HEK293T (cell line): ENCODE results near the gene SELENOM.

Experiments
- CTCF ChIA-PET: fragments of 350-600 bp; formaldehyde crosslinking; extraction: SDS; loops from one replicate; lab custom pipeline; 2021; ENCODE audit warnings: antibody characterized with exemption, inconsistent platforms; lab: Yijun Ruan, JAX
- POLR2A ChIA-PET: fragments of 350-600 bp; formaldehyde crosslinking; extraction: SDS; loops from one replicate; lab custom pipeline; 2020; ENCODE audit warnings: antibody characterized with exemption, inconsistent platforms; lab: Yijun Ruan, JAX
- DNase-seq: peaks from one replicate; pipeline ENCODE4 v3.0.0; 2012; ENCODE audit warnings: mixed read lengths; ENCODE audit errors: extremely low spot score
- ARNT ChIP-seq: fragments of 450-650 bp; IDR thresholded peaks from 2 replicates; pipeline ENCODE4 v1.6.1; 2017; ENCODE audit warnings: mild to moderate bottlenecking
- BHLHE40 ChIP-seq: fragments of 450-650 bp; IDR thresholded peaks from 2 replicates; pipeline ENCODE4 v1.6.1; 2016; ENCODE audit warnings: mild to moderate bottlenecking, moderate library complexity, borderline replicate concordance
- CTBP1 ChIP-seq: fragments of 450-650 bp; IDR thresholded peaks from 2 replicates; pipeline ENCODE4 v1.6.1; 2016; ENCODE audit warnings: borderline replicate concordance
- ELF4 ChIP-seq: fragments of 450-650 bp; IDR thresholded peaks from 2 replicates; pipeline ENCODE4 v1.6.1; 2017; ENCODE audit warnings: antibody characterized with exemption
- FOXA1 ChIP-seq: fragments of 450-650 bp; IDR thresholded peaks from 2 replicates; pipeline ENCODE4 v1.6.1; 2016; ENCODE audit warnings: mild to moderate bottlenecking
- FOXK2 ChIP-seq: fragments of 450-650 bp; IDR thresholded peaks from 2 replicates; pipeline ENCODE4 v1.6.1; 2016; ENCODE audit warnings: mild to moderate bottlenecking
- FOXM1 ChIP-seq: fragments of 450-650 bp; IDR thresholded peaks from 2 replicates; pipeline ENCODE4 v1.6.1; 2017; ENCODE audit warnings: mild to moderate bottlenecking, borderline replicate concordance
- HDGF ChIP-seq: fragments of 450-650 bp; IDR thresholded peaks from 2 replicates; pipeline ENCODE4 v1.6.1; 2017; ENCODE audit warnings: antibody characterized with exemption, borderline replicate concordance
- L3MBTL2 ChIP-seq: fragments of 450-650 bp; conservative IDR thresholded peaks from 2 replicates; pipeline ENCODE4 v1.6.1; 2016; ENCODE audit warnings: mild to moderate bottlenecking
- LEF1 ChIP-seq: fragments of 450-650 bp; IDR thresholded peaks from 2 replicates; pipeline ENCODE4 v1.6.1; 2017; ENCODE audit warnings: mild to moderate bottlenecking, borderline replicate concordance
- NFRKB ChIP-seq: fragments of 450-650 bp; IDR thresholded peaks from 2 replicates; pipeline ENCODE4 v1.6.1; 2016; ENCODE audit warnings: mild to moderate bottlenecking, moderate library complexity
- PKNOX1 ChIP-seq: fragments of 450-650 bp; IDR thresholded peaks from 2 replicates; pipeline ENCODE4 v1.6.1; 2016
- SP1 ChIP-seq: fragments of 450-650 bp; IDR thresholded peaks from 2 replicates; pipeline ENCODE4 v1.6.1; 2017
- SUZ12 ChIP-seq: fragments of 450-650 bp; IDR thresholded peaks from 2 replicates; pipeline ENCODE4 v1.6.1; 2016; ENCODE audit warnings: mild to moderate bottlenecking
- TARDBP ChIP-seq: fragments of 450-650 bp; IDR thresholded peaks from 2 replicates; pipeline ENCODE4 v1.6.1; 2016
- ZNF384 ChIP-seq: fragments of 450-650 bp; IDR thresholded peaks from 2 replicates; pipeline ENCODE4 v1.6.1; 2016

The SELENOM gene

GRCh38 chr22:31085928-31086327 is 21.4 kb downstream of the SELENOM start:
- ChIA-PET POLR2A (no interaction called here), CTCF (no interaction called here)
- no peak for DNase-seq
- no peak for TF ChIP-seq ELF4
- no peak for TF ChIP-seq ZNF384
- no peak for TF ChIP-seq SUZ12
- TF ChIP-seq LEF1: no peak
- TF ChIP-seq ARNT: no peak
- TF ChIP-seq NFRKB: no peak
- no peak for TF ChIP-seq FOXM1
- TF ChIP-seq HDGF: no peak
- TF ChIP-seq TARDBP: no peak
- TF ChIP-seq FOXK2: no peak
- no peak for TF ChIP-seq CTBP1
- no peak for TF ChIP-seq SP1
- TF ChIP-seq BHLHE40: no peak
- no peak for TF ChIP-seq PKNOX1
- no peak for TF ChIP-seq L3MBTL2
- no peak for TF ChIP-seq FOXA1

GRCh38 chr22:31085493-31085824 is 21.9 kb downstream of the SELENOM start:
- POLR2A ChIA-PET: interaction anchor here (0.8 kb wide), 1 partner anchor 116 kb away, joined by 3 read pairs; the partner anchor contains the start of gene TUG1
- DNase-seq: no peak
- TF ChIP-seq PKNOX1: no peak
- no peak for TF ChIP-seq BHLHE40
- TF ChIP-seq NFRKB: no peak
- TF ChIP-seq L3MBTL2: no peak
- TF ChIP-seq FOXK2: no peak
- TF ChIP-seq SUZ12: no peak
- no peak for TF ChIP-seq ZNF384
- TF ChIP-seq TARDBP: no peak
- TF ChIP-seq ELF4: no peak
- TF ChIP-seq FOXA1: no peak
- TF ChIP-seq FOXM1: no peak
- TF ChIP-seq HDGF: no peak
- no peak for TF ChIP-seq SP1
- TF ChIP-seq ARNT: no peak
- no peak for TF ChIP-seq CTBP1
- TF ChIP-seq LEF1: no peak
- CTCF ChIA-PET: no interaction called here

- ChIA-PET POLR2A (interaction anchor here (0.8 kb wide), 1 partner anchor 116 kb away, joined by 3 read pairs; the partner anchor contains the start of gene TUG1), CTCF (interaction anchor here (1.6 kb wide), 1 partner anchor 27 kb away, joined by 3 read pairs; no protein-coding TSS in a partner anchor)
- no peak for DNase-seq
- TF ChIP-seq SP1: no peak
- no peak for TF ChIP-seq CTBP1
- no peak for TF ChIP-seq BHLHE40
- TF ChIP-seq L3MBTL2: no peak
- no peak for TF ChIP-seq ZNF384
- no peak for TF ChIP-seq ELF4
- TF ChIP-seq FOXA1: no peak
- no peak for TF ChIP-seq NFRKB
- no peak for TF ChIP-seq FOXM1
- no peak for TF ChIP-seq TARDBP
Measured at GRCh38 chr22:31084811-31085492, 22.4 kb downstream of the SELENOM start.

DNA sequence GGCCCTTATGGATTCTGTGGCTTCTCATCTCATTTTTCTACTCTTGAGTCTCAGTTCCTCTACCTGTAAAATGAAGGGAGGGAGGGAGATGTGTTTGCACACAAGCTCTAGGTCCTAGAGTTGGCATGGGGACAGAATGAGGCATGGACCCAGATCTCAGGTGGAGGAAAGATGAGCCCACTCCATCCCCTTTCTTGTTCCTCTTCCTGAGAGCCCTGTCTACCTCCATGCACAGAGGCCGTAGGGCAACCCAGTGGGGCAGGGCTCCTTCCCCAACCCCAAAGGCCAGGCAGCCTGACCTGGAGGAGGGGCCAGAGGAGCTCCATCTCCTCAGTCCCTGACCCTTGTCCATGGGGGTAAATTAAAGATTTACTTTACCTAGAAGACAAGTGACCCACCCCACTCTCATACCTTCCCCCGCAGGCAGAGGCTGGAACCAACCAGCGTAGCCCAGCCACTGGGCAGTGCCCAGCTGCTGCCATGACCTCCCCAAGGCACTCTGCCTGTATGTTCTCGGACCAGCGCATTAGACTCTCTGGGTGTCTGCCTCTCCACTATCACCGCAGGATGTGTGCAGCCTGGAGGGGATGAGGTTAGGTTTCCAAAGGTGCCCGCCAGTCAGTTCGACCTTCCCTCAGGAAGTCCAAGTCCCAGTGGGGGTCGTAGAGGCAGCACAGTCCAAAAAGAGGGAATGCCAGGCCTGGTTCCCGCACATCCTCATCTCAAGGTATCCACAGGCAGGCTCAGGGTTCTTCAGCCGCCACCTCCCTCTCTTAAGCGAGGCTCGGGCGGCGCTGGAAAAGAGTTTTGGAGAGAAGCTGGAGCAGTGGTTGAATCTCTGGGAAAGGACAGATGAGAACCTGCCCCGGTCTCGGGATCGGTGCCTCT is 23.2 kb downstream of the SELENOM start:
- POLR2A ChIA-PET: interaction anchor here (0.8 to 5.1 kb wide), 2 partner anchors 115 kb away, joined by 3 to 47 read pairs; partner anchors contain the start of genes MORC2 and TUG1
- TF ChIP-seq FOXK2: no peak
- TF ChIP-seq HDGF: no peak
- no peak for TF ChIP-seq SUZ12
- TF ChIP-seq SP1: no peak
- no peak for TF ChIP-seq TARDBP
- no peak for TF ChIP-seq LEF1
- no peak for TF ChIP-seq ELF4
- no peak for TF ChIP-seq FOXM1
- no peak for TF ChIP-seq NFRKB
- TF ChIP-seq ZNF384: no peak
- TF ChIP-seq BHLHE40: no peak
- TF ChIP-seq PKNOX1: no peak
- no peak for TF ChIP-seq L3MBTL2
- no peak for TF ChIP-seq ARNT
- TF ChIP-seq CTBP1: no peak
- TF ChIP-seq FOXA1: no peak
- DNase-seq: no peak

DNA sequence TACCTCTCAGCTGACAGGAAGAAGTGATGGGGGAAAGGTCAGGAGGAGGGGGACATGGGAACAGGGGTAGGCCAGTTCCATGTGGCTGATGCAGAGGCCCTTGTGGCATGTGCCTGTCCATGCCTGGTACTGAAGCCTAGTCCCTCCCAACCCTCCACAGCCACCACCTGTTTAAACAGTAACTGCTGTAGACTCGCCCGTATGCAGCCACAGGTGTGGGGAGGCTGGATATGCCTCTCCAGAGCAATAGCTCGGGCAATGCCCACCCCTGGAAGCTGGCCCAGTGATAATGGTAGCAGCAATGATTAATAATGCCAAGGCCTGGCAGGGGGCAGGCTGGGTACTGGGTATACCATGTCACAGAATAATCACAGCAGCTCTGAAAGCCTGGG is 24.0 kb downstream of the SELENOM start:
- no peak for DNase-seq
- POLR2A ChIA-PET: interaction anchor here (1.4 to 5.1 kb wide), 2 partner anchors 28 to 114 kb away, joined by 6 to 47 read pairs; partner anchors contain the start of genes MORC2 and TUG1
- TF ChIP-seq LEF1: no peak
- CTCF ChIA-PET: interaction anchor here (1.1 to 1.8 kb wide), 3 partner anchors 11 to 114 kb away, joined by 3 to 6 read pairs (median 3); partner anchors contain the start of genes MORC2 and TUG1

More for the DNA sequence above, 23.2 kb downstream of the SELENOM start:
- CTCF ChIA-PET: interaction anchor here (0.5 to 1.6 kb wide), 3 partner anchors 10 to 231 kb away, joined by 3 to 4 read pairs (median 3); no protein-coding TSS in a partner anchor
